HG03159 (cell line): ENCODE measurements around the gene BRCA2.
"Not testable (repeated sequence)": the region's sequence is repeated elsewhere in the genome, so short reads cannot be mapped to it uniquely, and the experiment has no call there.

Experiments used
- ATAC-seq: cut with Tn5 transposase; IDR thresholded peaks from one replicate; pipeline ENCODE4 v1.9.1; 2021; ENCODE audit warnings: mild to moderate bottlenecking, moderate library complexity; ENCODE audit not compliant: unreplicated experiment

The BRCA2 gene

GRCh38 chr13:32309312-32310133, 5.8 kb upstream of the BRCA2 start:
- ATAC-seq: peak; percentile 27

- ATAC-seq: peak; percentile 60
These were observed 5.1 kb upstream of the BRCA2 start for GRCh38 chr13:32310134-32310706.

GRCh38 chr13:32311188-32311897, 4.0 kb upstream of the BRCA2 start:
- no peak for ATAC-seq

GRCh38 chr13:32314271-32315237, 754 bp upstream of the BRCA2 start:
- ATAC-seq: peak; percentile 37

GRCh38 chr13:32316028-32316339, 676 bp downstream of the BRCA2 start:
- peak; percentile 36 for ATAC-seq

GRCh38 chr13:32316501-32316900, 1.2 kb downstream of the BRCA2 start:
- ATAC-seq: no peak

- no peak for ATAC-seq
These were observed 2.6 kb downstream of the BRCA2 start for GRCh38 chr13:32317716-32318465.

GRCh38 chr13:32320528-32320927, 5.2 kb downstream of the BRCA2 start:
- ATAC-seq: no peak

GRCh38 chr13:32323912-32324311, 8.6 kb downstream of the BRCA2 start:
- no peak for ATAC-seq

GRCh38 chr13:32330441-32330840, 15.1 kb downstream of the BRCA2 start:
- ATAC-seq: no peak

- ATAC-seq: no peak
These were observed 19.4 kb downstream of the BRCA2 start for GRCh38 chr13:32334671-32335070.

- no peak for ATAC-seq
These were observed 25.6 kb downstream of the BRCA2 start for GRCh38 chr13:32340914-32341313.

- no peak for ATAC-seq
These were observed 32.3 kb downstream of the BRCA2 start for GRCh38 chr13:32347651-32348050.

- ATAC-seq: not testable (repeated sequence)
These were observed 35.6 kb downstream of the BRCA2 start for GRCh38 chr13:32350839-32351441.

GRCh38 chr13:32354040-32354439, 38.7 kb downstream of the BRCA2 start:
- ATAC-seq: peak; percentile 78

GRCh38 chr13:32355935-32356334, 40.6 kb downstream of the BRCA2 start:
- not testable (repeated sequence) for ATAC-seq

- ATAC-seq: no peak
These were observed 47.3 kb downstream of the BRCA2 start for GRCh38 chr13:32362574-32362973.

GRCh38 chr13:32370805-32371204, 55.5 kb downstream of the BRCA2 start:
- ATAC-seq: no peak

GRCh38 chr13:32376642-32377415, 61.5 kb downstream of the BRCA2 start:
- no peak for ATAC-seq
